Measurements from ENCODE around the gene WWOX. TPM values are rescaled to one million over a fixed set of nuclear protein-coding genes. Genes with fewer than 3 reads are reported as not detected.

Gene WWOX
- total and polyA plus RNA-seq, 4 donors = 5.4 to 61.5 (median 18.4) TPM

GRCh38 chr16:78995441-78995840, 896.0 kb downstream of the WWOX start:
- H3K9me3 ChIP-seq (ENCODE audit: control insufficient read depth in 4 of 4, insufficient read depth in 3 of 4, low read length in 3 of 4) = no peaks in the 10 kb centered on the region
- H3K4me1 ChIP-seq (ENCODE audit: control insufficient read depth in 5 of 5, insufficient read depth in 5 of 5, low read length in 5 of 5) = peaks cover 0 to 22% (median 0%) of the 10 kb centered on the region in 5 donors
- DNase-seq (no peak), ATAC-seq (ENCODE audit: insufficient read depth, low FRiP score) (no peak)
- H3K9ac ChIP-seq (ENCODE audit: insufficient read depth in 1 of 2, low read length in 2 of 2) = no peak overlapping the region
- peaks cover 0 to 3% (median 0%) of the 10 kb centered on the region in 3 donors for H3K27me3 ChIP-seq (ENCODE audit: control insufficient read depth in 3 of 3, insufficient read depth in 3 of 3, low read length in 2 of 3)
- TF ChIP-seq CTCF (IDR thresholded peaks at IDR 0.05; ENCODE audit: control extremely low read depth, extremely low read depth) = no peak
- no peak overlapping the region for H3K27ac ChIP-seq (ENCODE audit: low read depth in 1 of 2, low read length in 1 of 2)
- no peaks in the 10 kb centered on the region for H3K36me3 ChIP-seq (ENCODE audit: control insufficient read depth in 4 of 4, insufficient read depth in 4 of 4, low read length in 4 of 4)
- H3K4me3 ChIP-seq = no peak overlapping the region
- WGBS, 2 donors = 90 to 91% methylated on average over 3 of the region's 3 CpGs

GRCh38 chr16:78996790-78997189, 897.3 kb downstream of the WWOX start:
- TF ChIP-seq CTCF (IDR thresholded peaks at IDR 0.05; ENCODE audit: control extremely low read depth, extremely low read depth) = no peak
- Histone ChIP-seq H3K27me3 (ENCODE audit: control insufficient read depth in 3 of 3, insufficient read depth in 3 of 3, low read length in 2 of 3) (peaks cover 0 to 3% (median 0%) of the 10 kb centered on the region in 3 donors), H3K9ac (ENCODE audit: insufficient read depth in 1 of 2, low read length in 2 of 2) (no peak overlapping the region), H3K27ac (ENCODE audit: low read depth in 1 of 2, low read length in 1 of 2) (no peak overlapping the region), H3K4me1 (ENCODE audit: control insufficient read depth in 5 of 5, insufficient read depth in 5 of 5, low read length in 5 of 5) (peaks cover 0 to 21% (median 0%) of the 10 kb centered on the region in 5 donors), H3K36me3 (ENCODE audit: control insufficient read depth in 4 of 4, insufficient read depth in 4 of 4, low read length in 4 of 4) (no peaks in the 10 kb centered on the region), H3K4me3 (no peak overlapping the region), H3K9me3 (ENCODE audit: control insufficient read depth in 4 of 4, insufficient read depth in 3 of 4, low read length in 3 of 4) (no peaks in the 10 kb centered on the region)
- DNase-seq (no peak), ATAC-seq (ENCODE audit: insufficient read depth, low FRiP score) (no peak)
- WGBS, 2 donors = 91 to 94% methylated on average over 16 of the region's 16 CpGs

- 78% methylated on average over 11 of the region's 11 CpGs for WGBS, 2 donors
- DNase-seq (no peak), ATAC-seq (ENCODE audit: insufficient read depth, low FRiP score) (no peak)
- peaks cover 0 to 3% (median 0%) of the 10 kb centered on the region in 3 donors for H3K27me3 ChIP-seq (ENCODE audit: control insufficient read depth in 3 of 3, insufficient read depth in 3 of 3, low read length in 2 of 3)
- no peaks in the 10 kb centered on the region for H3K9me3 ChIP-seq (ENCODE audit: control insufficient read depth in 4 of 4, insufficient read depth in 3 of 4, low read length in 3 of 4)
- no peak overlapping the region for H3K9ac ChIP-seq (ENCODE audit: insufficient read depth in 1 of 2, low read length in 2 of 2)
- no peaks in the 10 kb centered on the region for H3K36me3 ChIP-seq (ENCODE audit: control insufficient read depth in 4 of 4, insufficient read depth in 4 of 4, low read length in 4 of 4)
- no peak overlapping the region for H3K27ac ChIP-seq (ENCODE audit: low read depth in 1 of 2, low read length in 1 of 2)
- TF ChIP-seq CTCF (IDR thresholded peaks at IDR 0.05; ENCODE audit: control extremely low read depth, extremely low read depth) = no peak
- H3K4me1 ChIP-seq (ENCODE audit: control insufficient read depth in 5 of 5, insufficient read depth in 5 of 5, low read length in 5 of 5) = peaks cover 0 to 12% (median 0%) of the 10 kb centered on the region in 5 donors
- H3K4me3 ChIP-seq = no peak overlapping the region
These were observed 899.4 kb downstream of the WWOX start for GRCh38 chr16:78998879-78999278.
